C4-2B (cell line): ENCODE measurements around the gene MCM3AP.

Experiments used
- ZFX ChIP-seq: fragments of 450-650 bp; IDR thresholded peaks from 2 replicates; pipeline ENCODE4 v1.6.1; 2017
- TF ChIP-seq, protein P1 (sequence below): fragments of 450-650 bp; conservative IDR thresholded peaks from 2 replicates; pipeline ENCODE4 v1.5.1; 2017; ENCODE audit warnings: mild to moderate bottlenecking

DNA sequence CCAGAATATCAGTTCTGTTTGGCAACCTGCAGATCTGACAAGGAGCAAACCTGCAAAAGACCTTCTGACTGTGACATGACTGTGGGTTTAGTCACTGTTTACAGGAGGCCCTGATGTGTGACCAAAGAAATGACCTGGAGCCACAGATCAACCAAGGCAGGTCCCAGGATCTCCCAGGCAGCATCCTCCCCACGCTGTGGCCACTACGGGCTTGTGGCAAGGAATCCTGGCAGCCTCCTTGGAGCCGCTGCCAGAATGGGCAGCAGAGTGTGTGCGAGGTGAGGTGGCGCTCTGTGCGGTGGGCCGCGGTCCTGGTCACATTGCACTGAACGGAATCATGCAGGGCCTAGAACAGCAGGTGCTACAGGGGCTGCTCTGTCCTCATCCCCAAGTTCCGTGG, 15.9 kb downstream of the MCM3AP start:
- TF ChIP-seq, protein P1, sequence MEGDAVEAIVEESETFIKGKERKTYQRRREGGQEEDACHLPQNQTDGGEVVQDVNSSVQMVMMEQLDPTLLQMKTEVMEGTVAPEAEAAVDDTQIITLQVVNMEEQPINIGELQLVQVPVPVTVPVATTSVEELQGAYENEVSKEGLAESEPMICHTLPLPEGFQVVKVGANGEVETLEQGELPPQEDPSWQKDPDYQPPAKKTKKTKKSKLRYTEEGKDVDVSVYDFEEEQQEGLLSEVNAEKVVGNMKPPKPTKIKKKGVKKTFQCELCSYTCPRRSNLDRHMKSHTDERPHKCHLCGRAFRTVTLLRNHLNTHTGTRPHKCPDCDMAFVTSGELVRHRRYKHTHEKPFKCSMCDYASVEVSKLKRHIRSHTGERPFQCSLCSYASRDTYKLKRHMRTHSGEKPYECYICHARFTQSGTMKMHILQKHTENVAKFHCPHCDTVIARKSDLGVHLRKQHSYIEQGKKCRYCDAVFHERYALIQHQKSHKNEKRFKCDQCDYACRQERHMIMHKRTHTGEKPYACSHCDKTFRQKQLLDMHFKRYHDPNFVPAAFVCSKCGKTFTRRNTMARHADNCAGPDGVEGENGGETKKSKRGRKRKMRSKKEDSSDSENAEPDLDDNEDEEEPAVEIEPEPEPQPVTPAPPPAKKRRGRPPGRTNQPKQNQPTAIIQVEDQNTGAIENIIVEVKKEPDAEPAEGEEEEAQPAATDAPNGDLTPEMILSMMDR, result no peak
- TF ChIP-seq ZFX, result no peak
